HG03280 (cell line): ENCODE results near the gene ZHX3.

Experiments used
- ATAC-seq: cut with Tn5 transposase; IDR thresholded peaks from one replicate; pipeline ENCODE4 v1.9.1; 2021; ENCODE audit warnings: mild to moderate bottlenecking, moderate library complexity; ENCODE audit not compliant: unreplicated experiment

Gene ZHX3, protein sequence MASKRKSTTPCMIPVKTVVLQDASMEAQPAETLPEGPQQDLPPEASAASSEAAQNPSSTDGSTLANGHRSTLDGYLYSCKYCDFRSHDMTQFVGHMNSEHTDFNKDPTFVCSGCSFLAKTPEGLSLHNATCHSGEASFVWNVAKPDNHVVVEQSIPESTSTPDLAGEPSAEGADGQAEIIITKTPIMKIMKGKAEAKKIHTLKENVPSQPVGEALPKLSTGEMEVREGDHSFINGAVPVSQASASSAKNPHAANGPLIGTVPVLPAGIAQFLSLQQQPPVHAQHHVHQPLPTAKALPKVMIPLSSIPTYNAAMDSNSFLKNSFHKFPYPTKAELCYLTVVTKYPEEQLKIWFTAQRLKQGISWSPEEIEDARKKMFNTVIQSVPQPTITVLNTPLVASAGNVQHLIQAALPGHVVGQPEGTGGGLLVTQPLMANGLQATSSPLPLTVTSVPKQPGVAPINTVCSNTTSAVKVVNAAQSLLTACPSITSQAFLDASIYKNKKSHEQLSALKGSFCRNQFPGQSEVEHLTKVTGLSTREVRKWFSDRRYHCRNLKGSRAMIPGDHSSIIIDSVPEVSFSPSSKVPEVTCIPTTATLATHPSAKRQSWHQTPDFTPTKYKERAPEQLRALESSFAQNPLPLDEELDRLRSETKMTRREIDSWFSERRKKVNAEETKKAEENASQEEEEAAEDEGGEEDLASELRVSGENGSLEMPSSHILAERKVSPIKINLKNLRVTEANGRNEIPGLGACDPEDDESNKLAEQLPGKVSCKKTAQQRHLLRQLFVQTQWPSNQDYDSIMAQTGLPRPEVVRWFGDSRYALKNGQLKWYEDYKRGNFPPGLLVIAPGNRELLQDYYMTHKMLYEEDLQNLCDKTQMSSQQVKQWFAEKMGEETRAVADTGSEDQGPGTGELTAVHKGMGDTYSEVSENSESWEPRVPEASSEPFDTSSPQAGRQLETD

DNA sequence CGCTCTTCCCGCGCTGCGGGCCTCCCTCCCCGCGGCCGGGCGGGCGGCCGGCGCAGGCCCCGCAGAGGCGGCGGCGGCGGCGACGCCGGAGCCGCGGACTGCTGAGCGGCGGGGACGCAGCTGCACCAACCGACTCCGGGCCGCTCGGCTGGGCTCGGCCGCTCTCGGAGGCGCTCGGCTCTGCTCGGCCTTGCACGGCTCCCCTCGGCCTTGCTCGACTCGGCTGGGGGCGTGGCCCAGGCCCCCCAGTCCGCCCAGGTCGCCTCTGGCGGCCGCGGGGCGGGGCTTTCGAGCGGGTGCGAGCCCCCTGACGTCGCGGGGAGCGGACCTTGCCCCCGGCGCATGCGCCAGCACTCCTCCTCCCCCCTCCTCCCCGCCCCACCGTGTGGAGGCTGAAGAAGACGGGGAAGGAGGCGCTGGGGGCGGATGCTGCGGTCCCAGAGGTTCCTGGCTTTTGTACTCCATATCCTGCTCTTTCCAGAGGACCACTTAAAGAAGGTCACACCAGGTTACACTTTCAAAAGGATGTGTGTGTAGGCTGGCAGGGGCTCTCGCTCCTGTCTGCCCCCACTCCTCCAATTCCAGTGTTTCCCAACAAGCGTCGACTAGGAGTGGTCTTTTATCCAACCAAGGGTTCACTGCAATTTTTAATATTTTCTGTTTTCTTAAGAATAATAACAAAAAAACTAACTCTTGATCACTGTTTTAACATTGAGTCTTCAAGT is at the start of gene ZHX3:
TSS of gene ZHX3 (minus strand) at position 186 of the 725 bp plus-strand sequence. CDS start 112,815 bp downstream, outside the sequence.
- peak; percentile 98 for ATAC-seq

DNA sequence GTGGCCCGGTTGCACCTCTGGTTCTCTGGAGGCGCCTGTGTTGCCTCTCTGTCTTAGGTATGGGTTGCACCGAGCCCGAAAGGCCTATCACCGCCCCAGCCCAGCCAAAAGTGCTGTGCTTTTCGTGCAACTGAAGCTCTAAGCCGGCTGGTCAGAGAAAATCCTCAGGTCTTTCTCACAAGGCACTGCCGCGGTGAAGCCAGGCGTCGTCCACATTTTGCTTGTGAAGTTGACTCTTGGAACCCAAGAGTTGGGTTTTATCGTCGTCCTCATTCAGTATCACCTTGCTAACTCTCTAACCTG is 49.8 kb upstream of the ZHX3 start:
- ATAC-seq: no peak

DNA sequence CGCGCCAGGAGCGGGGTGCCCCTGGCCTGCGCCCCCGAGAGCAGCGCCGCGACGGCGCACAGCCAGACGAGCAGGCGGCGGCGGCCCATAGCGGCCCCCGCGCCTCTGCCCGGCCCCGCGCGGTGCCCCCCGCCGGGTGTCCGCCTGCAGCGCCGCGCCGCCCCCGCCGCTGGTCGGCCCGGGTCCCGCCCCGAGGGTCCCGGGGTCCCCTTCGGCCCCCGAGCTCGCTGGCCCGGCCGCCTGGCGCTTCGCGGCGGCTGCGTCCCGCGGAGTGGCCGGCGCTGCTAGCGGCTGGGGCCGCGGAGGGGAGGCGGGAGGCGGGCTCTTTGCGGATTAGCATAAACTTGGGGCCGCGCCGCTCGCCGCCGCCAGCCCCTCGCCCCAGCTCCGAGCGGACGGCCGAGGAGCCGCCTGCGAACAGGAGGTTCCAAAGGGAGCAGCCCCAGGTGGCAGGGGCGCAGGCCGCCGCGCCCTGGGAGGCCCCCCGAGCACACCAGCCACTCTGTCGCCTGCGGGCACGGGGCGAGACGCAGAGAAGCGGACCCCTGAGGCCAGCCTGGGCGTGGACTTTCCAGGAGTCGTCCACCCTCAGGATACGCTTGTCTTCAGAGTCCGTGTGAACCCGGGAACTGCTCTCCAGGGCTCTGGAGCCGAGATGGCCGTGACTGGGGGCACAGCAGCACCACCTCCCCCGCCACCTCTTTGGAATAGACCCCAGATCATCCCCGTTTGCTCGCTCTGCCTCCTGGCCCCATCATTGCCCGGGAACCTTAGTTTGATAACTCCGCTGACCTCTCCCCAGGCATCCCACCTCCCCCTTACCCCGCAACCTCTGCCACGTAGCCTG is 49.2 kb upstream of the ZHX3 start, which contains the start of gene EMILIN3:
TSS of gene EMILIN3 (minus strand) at position 273 of the 847 bp plus-strand sequence. CDS start at position 89, 184 bp downstream.
- no peak for ATAC-seq

DNA sequence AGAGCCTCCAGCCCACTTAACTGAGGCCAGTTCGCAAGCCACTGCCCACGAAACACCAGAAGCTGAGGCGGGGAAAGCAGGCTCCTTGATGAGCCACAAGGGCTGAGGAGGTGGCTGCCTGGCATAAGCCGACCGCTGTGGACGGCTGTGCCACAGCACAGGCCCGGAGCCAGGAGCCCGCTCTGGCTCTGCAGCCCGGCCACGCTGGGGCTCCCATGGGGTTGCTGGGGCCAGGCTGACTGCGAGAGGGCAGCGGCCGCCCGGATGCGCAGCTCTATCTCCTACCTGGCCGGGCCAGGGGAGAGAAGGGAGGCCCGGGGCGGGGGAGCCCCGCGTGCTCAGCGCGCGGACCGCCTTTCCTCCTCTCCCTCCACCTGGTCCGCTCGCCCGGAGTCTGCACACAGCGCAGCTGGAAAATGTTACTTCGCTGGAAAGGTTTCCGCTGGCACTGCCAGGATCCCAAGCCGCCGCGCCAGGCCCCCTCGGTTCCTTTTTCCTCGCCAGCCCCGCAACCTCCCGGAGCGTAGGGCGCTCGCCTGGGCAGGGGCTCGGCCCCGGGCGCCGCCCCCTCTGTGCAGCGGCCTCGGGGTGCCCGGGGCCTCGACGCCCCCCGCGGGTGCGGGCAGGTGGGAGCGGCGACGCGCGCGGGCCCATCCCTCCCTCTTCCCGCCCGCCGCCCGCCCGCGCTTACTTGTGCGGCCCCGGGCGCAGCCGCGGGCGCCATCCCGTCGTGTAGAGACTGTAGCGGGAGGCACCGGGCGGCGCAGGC is 48.4 kb upstream of the ZHX3 start:
- no peak for ATAC-seq

DNA sequence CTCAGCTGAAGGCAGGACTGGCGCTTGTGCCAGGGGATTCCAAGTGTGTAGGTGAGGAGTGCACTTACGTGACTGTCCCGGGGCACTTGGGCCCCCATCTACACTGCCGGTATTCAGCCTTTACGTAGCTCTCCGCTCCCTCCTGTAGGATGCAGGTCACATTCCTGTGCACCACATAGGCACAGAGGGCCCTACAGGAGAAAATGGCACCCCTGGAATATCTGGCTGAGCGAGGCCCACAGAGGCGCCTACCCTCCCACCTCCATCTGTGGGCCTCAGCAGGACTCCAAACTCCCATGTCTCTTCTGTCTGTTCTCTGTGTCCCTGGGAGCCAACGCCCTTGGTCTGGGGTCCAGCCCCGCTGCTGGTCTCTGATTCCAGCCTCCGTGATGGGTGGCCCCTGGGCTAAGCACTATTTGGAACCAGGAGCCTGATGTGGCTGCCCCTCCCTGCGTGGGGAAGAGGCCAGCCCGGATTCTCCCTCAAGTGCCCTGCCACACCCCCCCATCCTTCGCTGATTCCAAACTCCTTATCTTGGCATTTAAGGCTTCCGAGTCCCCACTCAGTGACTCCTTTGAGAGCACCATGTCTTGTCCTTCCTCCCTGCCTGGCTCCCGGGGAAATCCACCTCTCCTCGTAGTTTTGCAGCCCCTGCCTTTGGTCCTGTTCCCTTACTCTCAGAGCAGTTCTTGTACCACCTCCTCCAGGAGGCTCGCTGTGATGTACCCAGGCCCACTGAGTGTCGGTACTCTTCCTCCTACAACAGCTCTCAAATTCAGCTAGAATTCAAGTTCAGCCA is 47.6 kb upstream of the ZHX3 start:
- ATAC-seq: no peak

DNA sequence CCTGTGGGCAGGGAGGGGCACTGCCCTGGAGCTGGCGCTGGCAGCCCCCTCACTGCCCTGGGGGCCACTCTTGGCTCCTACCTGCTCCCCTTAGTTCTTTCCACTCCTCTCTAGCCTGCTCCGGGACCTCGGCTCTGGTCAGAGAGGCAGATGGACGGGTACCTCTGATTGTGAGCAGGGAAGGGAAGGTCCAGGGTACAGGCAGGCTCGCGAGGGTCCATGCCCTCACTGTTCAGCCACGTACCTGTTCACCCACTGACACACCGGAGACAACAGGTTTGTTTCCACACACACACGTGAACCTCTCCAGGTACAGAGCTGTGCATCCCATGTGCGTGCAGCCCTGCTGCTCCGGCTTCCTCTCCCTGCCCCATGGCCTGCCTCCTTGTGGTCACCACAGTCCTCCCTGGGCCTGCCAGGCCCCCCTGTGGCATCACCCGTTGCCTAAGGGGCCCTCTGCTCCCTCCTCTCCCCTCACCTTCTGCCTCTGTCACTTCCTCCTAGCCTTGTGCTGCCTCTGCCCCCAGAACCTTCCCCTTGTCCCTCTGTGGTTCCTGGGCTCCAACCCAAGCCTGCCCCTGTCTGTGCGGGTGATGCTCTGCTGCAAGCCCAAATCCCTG is 46.8 kb upstream of the ZHX3 start:
- ATAC-seq: no peak

DNA sequence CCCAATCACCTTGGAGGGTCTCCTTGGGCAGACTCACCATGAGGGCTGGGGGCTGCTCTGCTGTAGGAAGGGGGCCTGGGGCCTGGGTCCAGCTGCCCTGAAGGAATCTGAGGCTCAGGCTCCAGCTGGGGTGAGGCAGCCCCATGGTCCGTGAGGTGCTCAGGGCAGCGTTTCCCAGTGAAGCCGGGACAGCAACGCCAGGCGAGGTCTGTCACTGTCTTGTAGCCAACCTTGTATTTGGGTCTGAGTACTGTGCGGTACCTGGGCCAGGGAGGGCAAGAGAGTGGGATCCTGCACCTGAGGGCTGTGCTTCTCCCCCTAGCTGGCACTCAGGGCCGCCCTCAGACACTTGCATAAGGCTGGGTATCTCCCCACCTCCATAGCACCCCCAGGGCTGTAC is 46.1 kb upstream of the ZHX3 start:
- no peak for ATAC-seq

DNA sequence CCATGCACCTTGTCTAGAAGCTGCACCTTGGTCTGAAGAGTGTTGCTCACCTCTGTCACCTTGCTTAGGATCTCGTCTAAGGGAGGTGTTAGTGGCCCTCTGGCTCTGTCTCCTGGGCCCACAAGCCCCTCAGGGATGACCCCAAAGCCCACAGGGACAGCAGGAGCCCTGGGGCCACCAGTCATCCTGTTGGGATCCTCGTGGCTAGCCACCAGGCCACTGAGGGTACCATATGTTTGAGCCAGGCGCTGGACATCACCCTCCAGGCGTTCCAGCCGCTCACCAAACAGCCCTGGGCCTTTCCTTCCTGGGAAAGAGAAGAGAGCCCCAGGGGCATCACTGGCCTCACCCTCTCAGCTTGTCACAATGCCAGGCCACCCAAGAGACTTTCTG is 45.2 kb upstream of the ZHX3 start:
- ATAC-seq: no peak

DNA sequence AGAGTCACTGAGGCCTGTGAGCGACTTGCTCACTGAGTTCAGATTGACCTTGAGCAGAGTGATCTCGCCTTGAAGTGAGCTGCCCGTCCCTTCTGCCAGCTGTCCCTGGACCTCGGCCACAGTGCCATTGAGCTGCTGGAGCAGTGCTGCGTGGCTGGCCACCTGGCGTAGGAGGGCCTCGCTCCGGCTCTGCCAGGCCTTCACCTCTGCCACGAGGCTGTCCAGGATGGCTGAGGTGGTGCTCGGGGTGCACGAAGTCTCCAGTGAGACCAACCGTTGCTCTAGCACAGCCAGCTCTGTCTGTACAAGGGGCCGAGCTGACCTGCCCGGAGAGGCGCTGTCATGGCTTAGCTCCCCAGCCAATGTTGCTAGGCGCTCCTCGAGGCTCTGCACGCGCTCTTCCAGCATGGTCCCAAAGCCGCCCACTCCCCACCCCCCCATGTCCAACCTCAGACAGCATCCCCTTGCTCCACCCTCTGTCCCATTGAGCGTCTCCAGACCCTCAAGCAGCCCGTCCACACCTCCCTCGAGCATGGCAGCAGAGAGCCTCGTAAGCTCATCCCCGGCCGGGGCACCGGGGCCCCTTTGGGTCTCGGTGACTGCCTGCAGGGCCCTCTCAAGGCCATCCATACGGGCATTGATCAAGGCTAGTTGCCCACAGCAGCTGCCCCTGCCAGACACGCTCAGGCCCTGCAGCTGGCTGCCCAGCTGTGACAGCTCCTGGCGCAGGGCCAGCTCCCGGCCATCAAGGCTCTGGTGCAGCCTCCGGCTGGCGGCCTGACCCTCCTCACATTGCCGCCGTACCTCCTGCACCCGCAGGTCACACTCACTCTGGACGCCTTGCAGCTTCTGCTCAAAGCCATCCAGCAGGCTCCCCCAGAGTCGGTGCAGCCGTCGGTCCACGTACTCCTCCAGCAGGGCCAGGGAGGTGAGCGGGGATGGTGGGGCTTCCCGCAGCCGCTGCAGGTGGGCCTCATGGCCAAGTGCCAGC is 44.5 kb upstream of the ZHX3 start:
- ATAC-seq: no peak

DNA sequence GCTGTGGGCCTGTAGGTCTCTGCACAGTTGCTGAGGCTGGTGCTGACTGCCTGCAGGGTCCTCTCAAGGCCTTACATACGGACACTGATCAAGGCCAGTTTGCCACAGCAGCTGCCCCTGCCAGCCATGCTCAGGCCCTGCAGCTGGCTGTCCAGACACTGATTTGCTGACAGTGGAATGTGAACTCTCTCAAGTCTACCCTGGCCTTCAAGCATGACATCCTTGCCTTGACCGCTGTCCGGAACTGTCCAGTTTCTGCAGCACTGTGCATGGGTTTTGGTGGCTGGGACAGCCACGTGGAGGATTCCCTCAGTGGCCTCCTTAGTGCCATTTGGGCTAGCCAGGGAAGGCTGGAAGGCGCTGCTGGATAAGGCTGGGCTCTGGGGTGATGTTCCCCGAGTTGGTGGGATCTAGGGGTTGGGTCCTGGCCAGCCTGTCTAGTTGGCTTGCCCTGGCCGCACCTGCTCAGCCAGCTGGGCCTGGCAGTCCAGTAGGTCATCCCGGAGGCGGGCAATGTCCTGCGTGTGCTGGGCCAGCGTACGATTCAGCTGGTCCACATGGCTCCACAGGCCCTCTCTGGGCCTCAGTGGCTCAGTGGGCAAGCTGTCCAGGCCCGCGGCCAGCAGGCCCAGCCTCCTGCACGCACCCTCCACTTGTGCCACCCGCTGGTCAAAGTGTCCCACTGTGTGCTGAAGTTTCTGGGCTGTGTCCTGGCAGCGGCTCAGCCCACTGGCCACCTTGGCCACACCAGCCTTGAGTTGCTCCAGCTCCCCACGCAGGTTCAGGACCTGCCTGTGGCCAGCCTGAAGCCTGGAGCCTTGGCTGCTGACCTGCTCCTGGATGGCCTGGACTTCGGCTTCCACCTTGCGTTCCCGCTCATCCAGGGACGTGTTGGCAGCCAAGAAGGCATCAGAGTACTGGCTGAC is 43.6 kb upstream of the ZHX3 start:
- no peak for ATAC-seq

DNA sequence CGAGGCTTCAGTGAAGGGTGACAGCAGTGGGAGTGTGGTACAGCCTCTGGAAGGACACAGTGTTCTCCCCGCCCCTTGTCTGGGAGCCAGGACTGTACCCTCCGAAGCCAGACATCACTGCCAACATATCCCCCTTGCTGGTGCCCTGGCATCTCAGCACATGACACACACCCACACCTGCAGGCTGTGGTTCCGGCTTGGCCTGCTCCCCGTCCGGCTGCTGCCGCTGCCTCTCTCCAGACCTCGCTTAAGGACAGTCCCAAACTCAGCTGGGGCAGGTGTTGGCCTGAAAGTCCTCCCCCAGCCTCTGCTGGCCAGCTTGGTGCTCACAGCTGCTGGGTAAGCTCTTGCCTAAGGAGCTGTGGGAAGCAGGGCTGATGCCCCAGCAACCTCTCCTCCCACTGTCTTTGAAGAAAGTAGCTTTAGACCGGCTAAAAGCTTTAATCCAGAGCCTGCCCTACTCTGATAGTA is 42.0 kb upstream of the ZHX3 start:
- ATAC-seq: no peak

DNA sequence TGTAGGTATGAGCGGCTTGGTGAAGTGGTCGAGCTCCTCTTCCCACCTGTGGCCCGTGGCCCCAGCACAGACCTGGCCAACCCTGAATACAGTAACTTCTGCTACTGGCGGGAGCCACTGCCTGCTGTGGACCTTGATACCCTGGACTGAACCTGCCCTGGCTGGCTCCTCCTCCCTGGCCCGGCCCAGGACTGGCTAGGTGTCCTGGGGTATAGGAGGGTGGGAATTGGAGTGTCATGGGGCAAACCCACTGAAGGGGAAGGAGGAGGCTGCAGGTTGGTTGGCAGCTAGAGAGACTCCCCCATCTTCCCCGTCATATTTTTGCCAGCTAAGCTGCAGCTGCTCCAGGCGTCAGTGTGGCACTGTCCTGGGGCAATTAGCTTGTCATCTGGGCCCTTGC is 41.2 kb upstream of the ZHX3 start:
- ATAC-seq: no peak

DNA sequence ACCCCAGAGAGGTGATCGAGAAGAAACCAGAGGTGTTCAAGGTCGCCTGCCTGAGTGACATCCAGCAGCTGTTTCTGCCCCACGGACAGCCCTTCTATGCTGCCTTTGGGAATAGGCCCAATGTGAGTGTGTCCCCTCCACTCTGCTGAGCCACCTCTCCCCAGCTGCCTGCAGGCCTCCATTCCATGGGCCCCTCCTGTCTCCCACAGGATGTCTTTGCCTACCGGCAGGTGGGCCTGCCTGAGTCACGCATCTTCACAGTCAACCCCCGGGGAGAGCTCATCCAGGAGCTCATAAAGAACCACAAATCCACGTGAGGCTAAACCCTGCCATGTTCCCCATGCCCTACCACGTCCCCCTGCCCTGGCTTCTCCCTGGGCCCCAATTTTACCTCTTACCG is 40.7 kb upstream of the ZHX3 start:
- ATAC-seq: no peak

DNA sequence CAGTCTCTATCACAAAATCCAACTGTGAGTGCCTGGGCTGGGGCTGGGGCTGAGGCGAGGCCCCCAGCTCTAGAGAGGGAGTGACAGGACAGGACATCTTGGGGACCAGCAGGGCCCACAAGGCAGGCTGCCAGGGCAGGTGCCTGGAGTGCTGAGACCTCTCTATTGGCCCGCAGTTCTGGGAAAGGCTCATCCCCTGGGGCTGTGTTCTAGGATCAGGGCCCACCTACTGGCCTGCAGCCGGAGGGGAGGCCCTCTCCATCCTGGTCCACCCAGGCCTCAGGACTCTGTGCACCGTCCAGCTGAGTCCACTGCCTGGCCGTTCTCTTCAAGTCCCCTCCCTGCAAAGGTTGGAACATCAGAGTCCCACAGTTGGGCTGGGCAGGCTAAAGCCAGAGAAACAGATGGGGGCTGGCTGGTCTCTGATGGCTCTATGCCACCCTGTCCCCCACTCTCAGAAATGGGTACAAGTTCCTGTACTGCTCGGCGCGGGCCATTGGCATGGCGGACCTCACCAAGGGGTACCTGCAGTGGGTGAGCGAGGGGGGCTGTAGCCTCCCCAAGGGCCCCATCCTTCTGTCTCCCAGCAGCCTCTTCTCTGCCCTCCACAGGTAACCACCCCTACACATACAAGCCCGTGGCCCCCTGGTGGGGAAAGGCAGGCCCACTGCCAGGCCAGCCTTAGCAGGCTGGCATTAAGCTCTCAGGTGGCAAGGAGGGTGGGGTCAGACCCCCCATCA is 40.1 kb upstream of the ZHX3 start:
- ATAC-seq: no peak

DNA sequence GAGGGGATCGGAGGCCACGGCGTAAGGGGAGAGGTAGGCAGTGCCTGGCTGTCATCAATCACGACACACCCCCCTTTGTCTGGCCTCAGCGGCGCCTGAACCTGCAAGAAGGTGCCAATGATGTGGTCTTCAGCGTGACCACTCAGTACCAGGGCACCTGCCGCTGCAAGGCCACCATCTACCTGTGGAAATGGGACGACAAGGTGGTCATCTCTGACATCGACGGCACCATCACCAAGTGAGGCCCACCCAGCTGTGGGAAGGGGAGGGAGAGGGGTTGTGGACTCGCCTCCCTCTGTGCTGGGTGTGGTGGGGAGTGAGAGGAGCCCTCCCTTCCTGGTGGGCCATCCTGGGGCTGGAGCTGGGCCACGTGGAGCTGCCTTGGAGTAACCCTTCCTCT is 39.4 kb upstream of the ZHX3 start:
- no peak for ATAC-seq
